Lung (tissue), 12 donors: ENCODE measurements around the gene NCLN. TPM values are rescaled to one million over a fixed set of nuclear protein-coding genes. Genes with fewer than 3 reads are reported as not detected.

Experiments used
- ATAC-seq: fragments of 200-7000 bp; cut with Tn5 transposase; one replicate; pipeline ENCODE4 v1.9.1; 2020; ENCODE audit warnings: moderate number of reproducible peaks; ENCODE audit not compliant: insufficient read depth, low FRiP score
- DNase-seq, 3 donors: peaks; one replicate each; pipeline ENCODE4 v3.0.0-alpha.2; 2013 to 2017
- H3K27ac ChIP-seq, 2 donors: one replicate each; pipeline ENCODE4 v1.5.1; 2013; ENCODE audit warnings: mild to moderate bottlenecking in 2 of 2, moderate library complexity in 2 of 2, control low read depth in 1 of 2, inconsistent platforms in 1 of 2, low read depth in 1 of 2, low read length in 1 of 2
- H3K27me3 ChIP-seq, 3 donors: one replicate each; pipeline ENCODE4 v1.5.1; 2013; ENCODE audit warnings: low read length in 2 of 3; ENCODE audit not compliant: control insufficient read depth in 3 of 3, insufficient read depth in 3 of 3
- H3K36me3 ChIP-seq, 4 donors: one replicate each; pipeline ENCODE4 v1.5.1; 2013; ENCODE audit warnings: low read length in 4 of 4, mild to moderate bottlenecking in 1 of 4, moderate library complexity in 1 of 4; ENCODE audit not compliant: control insufficient read depth in 4 of 4, insufficient read depth in 4 of 4
- H3K4me1 ChIP-seq, 5 donors: one replicate each; pipeline ENCODE4 v1.5.1; 2013; ENCODE audit warnings: low read length in 5 of 5, mild to moderate bottlenecking in 2 of 5, moderate library complexity in 1 of 5; ENCODE audit not compliant: control insufficient read depth in 5 of 5, insufficient read depth in 5 of 5
- H3K4me3 ChIP-seq: one replicate; pipeline ENCODE4 v1.5.1; 2013; ENCODE audit warnings: mild to moderate bottlenecking, control low read depth, moderate library complexity
- H3K9ac ChIP-seq, 2 donors: one replicate each; pipeline ENCODE4 v1.5.1; 2013; ENCODE audit warnings: low read length in 2 of 2, control low read depth in 1 of 2; ENCODE audit not compliant: insufficient read depth in 1 of 2
- H3K9me3 ChIP-seq, 4 donors: one replicate each; pipeline ENCODE4 v1.5.1; 2013; ENCODE audit warnings: low read length in 3 of 4, mild to moderate bottlenecking in 1 of 4, moderate library complexity in 1 of 4; ENCODE audit not compliant: control insufficient read depth in 4 of 4, insufficient read depth in 3 of 4
- CTCF ChIP-seq: IDR thresholded peaks from 2 replicates; pipeline ENCODE4 v1.5.1; 2012; ENCODE audit warnings: mild to moderate bottlenecking; ENCODE audit errors: control extremely low read depth, extremely low read depth
- WGBS, 2 donors: extraction: QIAGEN DNeasy Blood & Tissue Kit; methylation state at CpG; one replicate each; pipeline ENCODE4 v1.1.7; 2013; 5-methylcytosine and 5-hydroxymethylcytosine counted together
- polyA plus RNA-seq, 2 donors: library from polyadenylated mRNA; stranded (reverse); fragments of 200-250 nt; gene quantifications; one replicate each; pipeline ENCODE4 v1.2.1, GENCODE V29; 2013
- total RNA-seq, 2 donors: library from RNA; depleted of rRNA in 1 of 2; stranded (reverse); fragments of >200 nt in 1 of 2; gene quantifications; one replicate each; pipeline ENCODE4 v1.2.1, GENCODE V29; 2014 to 2021
- donor health status: control.
- donor health status: control.
- donor health status: Bipolar disorder and iron deficiency.
- donor health status: healthy.
- donor health status: DM: yes; HTN: yes; CAD: no.

NCLN gene
- total and polyA plus RNA-seq, 4 donors = 24.8 to 117 (median 63.1) TPM

- WGBS, 2 donors = 32 to 63% methylated on average over 16 of the region's 16 CpGs
- H3K9me3 ChIP-seq = no peaks in the 10 kb centered on the region
- no peak for DNase-seq
- H3K9ac ChIP-seq = no peak overlapping the region
- H3K4me3 ChIP-seq = peak overlapping the region; percentile 40
- no peaks in the 10 kb centered on the region for H3K36me3 ChIP-seq
- no peak for ATAC-seq
- TF ChIP-seq CTCF = no peak
- H3K27me3 ChIP-seq = no peaks in the 10 kb centered on the region
- peak overlapping the region in 1 of 2 donors; percentile 76 for H3K27ac ChIP-seq
- peaks cover 0 to 12% (median 2%) of the 10 kb centered on the region in 5 donors for H3K4me1 ChIP-seq
These were observed 49.1 kb upstream of the NCLN start for GRCh38 chr19:3136684-3137055.

GRCh38 chr19:3137119-3137518 lies 48.6 kb upstream of the NCLN start:
- Histone ChIP-seq H3K4me1 (peaks cover 0 to 13% (median 3%) of the 10 kb centered on the region in 5 donors), H3K36me3 (no peaks in the 10 kb centered on the region), H3K9ac (no peak overlapping the region), H3K4me3 (no peak overlapping the region), H3K9me3 (no peaks in the 10 kb centered on the region), H3K27me3 (no peaks in the 10 kb centered on the region), H3K27ac (peak overlapping the region in 1 of 2 donors; percentile 76)
- peak; percentile 48 to 83 (median 61) for DNase-seq
- no peak for ATAC-seq
- TF ChIP-seq CTCF = no peak
- 17 to 28% methylated on average over 7 of the region's 7 CpGs for WGBS, 2 donors

GRCh38 chr19:3138268-3138667 lies 47.5 kb upstream of the NCLN start:
- WGBS, 2 donors = 57 to 82% methylated on average over 15 of the region's 15 CpGs
- peaks cover 0 to 17% (median 3%) of the 10 kb centered on the region in 5 donors for H3K4me1 ChIP-seq
- H3K4me3 ChIP-seq = no peak overlapping the region

More at GRCh38 chr19:3138268-3138667, 47.5 kb upstream of the NCLN start:
- DNase-seq = no peak
- TF ChIP-seq CTCF = no peak
- H3K9ac ChIP-seq = no peak overlapping the region
- no peak overlapping the region for H3K27ac ChIP-seq
- no peaks in the 10 kb centered on the region for H3K36me3 ChIP-seq
- no peaks in the 10 kb centered on the region for H3K27me3 ChIP-seq
- ATAC-seq = no peak
- no peaks in the 10 kb centered on the region for H3K9me3 ChIP-seq
